DMS114 treated with DMSO at 0.1 percent for 48 hours (cell line): ENCODE results near the gene ZFP3.
"Not testable (repeated sequence)": the region's sequence is repeated elsewhere in the genome, so short reads cannot be mapped to it uniquely, and the experiment has no call there.

Source experiments
- DNase-seq: peaks from one replicate; lab custom pipeline; 2025; ENCODE audit not compliant: unreplicated experiment; lab: John Stamatoyannopoulos, UW

ZFP3 gene

DNA sequence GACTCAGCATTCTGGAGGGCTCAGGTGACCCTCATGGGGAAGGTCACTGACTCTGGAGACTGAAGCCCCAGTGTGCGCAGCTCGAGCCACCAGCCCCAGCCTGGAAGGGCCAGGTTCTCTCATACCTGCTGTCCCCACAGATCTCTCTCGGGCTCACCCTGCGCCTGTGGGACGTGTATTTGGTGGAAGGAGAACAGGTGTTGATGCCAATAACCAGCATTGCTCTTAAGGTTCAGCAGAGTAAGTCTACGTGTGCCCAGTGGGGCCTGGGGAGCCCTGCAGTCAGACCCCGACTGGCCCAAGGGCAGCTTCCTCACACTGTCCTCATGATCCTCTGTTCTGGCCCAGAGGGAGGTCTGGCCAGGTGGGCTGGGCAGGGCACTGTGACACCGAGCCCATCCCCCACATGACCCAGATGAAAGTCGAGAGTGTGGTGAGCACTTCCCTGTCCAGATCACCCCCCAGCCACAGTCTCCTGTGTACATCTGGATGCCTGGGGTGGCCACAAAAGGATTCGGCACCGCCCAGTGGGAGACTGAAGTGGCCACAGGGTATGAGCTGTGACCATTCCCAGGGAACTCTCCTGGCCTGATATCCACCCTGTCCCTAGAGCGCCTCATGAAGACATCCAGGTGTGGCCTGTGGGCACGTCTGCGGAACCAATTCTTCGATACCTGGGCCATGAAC is 59.4 kb downstream of the ZFP3 start:
- not testable (repeated sequence) for DNase-seq

DNA sequence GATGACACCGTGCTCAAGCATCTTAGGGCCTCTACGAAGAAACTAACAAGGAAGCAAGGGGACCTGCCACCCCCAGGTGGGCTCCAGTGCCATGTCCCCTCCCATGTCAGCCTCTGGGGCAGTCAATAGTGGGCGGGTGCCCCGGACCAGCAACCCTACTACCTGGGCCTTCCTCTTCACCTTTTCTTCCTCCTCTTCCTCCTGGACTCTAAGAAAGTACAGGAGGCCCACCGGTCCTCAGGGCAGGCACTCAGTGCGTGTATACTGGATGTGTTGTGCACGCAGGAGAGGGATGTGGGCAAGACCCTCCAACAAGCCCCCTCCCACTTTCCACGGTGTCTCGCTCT is 59.9 kb downstream of the ZFP3 start:
- DNase-seq = not testable (repeated sequence)

DNA sequence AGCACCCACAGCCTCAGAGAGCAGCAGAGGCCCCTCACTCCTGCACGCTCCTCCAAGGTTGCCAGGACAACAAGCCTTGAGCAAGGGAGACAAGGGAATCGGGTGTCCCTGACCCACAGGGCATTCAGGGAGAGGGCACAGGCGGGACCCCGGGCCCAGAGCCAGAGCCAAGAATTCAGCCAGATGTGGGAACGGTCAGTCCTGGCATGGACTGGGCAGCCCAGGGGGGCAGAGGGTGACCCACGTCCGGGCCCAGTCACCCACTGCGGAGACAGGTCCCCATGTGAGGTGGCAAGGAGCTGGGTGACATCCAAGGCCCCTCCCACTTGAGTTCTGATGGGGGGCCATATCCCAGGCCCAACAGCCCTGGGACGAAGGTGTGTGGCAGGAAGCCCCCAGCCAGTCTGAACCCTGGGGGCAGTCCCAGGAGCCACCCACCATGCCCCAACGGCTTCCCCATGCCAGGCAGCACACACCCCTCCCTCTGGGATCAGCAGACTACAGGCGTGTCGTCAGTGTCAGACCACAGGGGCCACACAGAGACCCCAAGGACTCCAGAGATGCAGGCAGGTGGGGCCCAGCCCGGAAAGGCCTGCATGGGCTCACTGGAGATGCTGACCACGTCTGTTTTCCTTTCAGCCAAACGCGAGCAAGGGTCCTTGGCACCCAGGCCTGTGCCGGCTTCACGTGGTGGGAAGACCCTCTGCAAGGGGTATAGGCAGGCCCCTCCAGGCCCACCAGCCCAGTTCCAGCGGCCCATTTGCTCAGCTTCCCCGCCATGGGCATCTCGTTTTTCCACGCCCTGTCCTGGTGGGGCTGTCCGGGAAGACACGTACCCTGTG is 60.6 kb downstream of the ZFP3 start:
- no peak for DNase-seq

DNA sequence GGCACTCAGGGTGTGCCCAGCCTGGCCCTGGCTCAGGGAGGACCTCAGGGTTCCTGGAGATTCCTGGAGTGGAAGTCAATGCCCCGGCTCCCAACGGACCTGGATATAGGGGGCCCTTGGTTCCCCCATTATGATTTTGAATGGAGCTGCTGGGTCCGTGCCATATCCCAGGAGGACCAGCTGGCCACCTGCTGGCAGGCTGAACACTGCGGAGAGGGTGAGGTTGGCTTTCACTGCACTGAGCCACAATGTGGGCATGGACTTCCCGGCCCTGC is 61.1 kb downstream of the ZFP3 start:
- DNase-seq = no peak

DNA sequence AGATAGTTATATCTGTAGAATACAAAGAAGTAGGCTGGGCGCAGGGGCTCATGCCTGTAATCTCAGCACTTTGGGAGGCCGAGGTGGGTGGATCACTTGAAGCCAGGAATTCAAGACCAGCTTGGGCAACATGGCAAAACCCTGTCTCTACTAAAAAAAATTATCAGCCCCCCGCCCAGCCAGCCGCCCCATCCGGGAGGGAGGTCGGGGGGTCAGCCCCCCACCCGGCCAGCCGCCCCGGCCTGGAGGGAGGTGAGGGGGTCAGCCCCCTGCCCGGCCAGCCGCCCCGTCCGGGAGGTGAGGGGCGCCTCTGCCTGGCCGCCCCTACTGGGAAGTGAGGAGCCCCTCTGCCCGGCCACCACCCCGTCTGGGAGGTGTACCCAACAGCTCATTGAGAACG is 64.6 kb downstream of the ZFP3 start:
- DNase-seq = not testable (repeated sequence)
